GM12891 (cell line): ENCODE data around the gene HHIP.
"Not testable (repeated sequence)": the region's sequence is repeated elsewhere in the genome, so short reads cannot be mapped to it uniquely, and the experiment has no call there.

ENCODE experiments used
- DNase-seq: peaks from one replicate; pipeline ENCODE4 v3.0.0; 2011; ENCODE audit warnings: low spot score; ENCODE audit not compliant: insufficient read length
- FAIRE-seq: peaks from 2 replicates; lab custom pipeline; 2011; peaks lifted over from hg19 to GRCh38; lab: Jason Lieb, UNC
- PAX5 ChIP-seq: IDR thresholded peaks from 2 replicates; pipeline ENCODE4 v1.6.1; 2011; ENCODE audit warnings: low read length, moderate library complexity, mild to moderate bottlenecking; ENCODE audit not compliant: insufficient read depth, severe bottlenecking
- POLR2A ChIP-seq: IDR thresholded peaks from 2 replicates; pipeline ENCODE4 v1.6.1; 2011; ENCODE audit warnings: low read depth, low read length, control low read depth
- POLR2AphosphoS5 ChIP-seq: IDR thresholded peaks from 2 replicates; pipeline ENCODE4 v1.6.1; 2011; ENCODE audit warnings: low read depth, low read length, control low read depth
- POU2F2 ChIP-seq: IDR thresholded peaks from 2 replicates; pipeline ENCODE4 v1.6.1; 2011; ENCODE audit warnings: low read depth, mild to moderate bottlenecking, control low read depth, low read length, moderate library complexity
- SPI1 ChIP-seq: IDR thresholded peaks from 2 replicates; pipeline ENCODE4 v1.6.1; 2011; ENCODE audit warnings: low read depth, low read length, control low read depth
- TAF1 ChIP-seq: IDR thresholded peaks from 2 replicates; pipeline ENCODE4 v1.6.1; 2011; ENCODE audit warnings: low read depth, low read length, control low read depth

The HHIP gene

GRCh38 chr4:144787365-144788258, 141.7 kb downstream of the HHIP start:
- DNase-seq, result no peak
- peak; percentile 51 for FAIRE-seq

GRCh38 chr4:144788469-144788868, 142.5 kb downstream of the HHIP start:
- DNase-seq (no peak), FAIRE-seq (no peak)
- no peak for TF ChIP-seq POLR2A
- no peak for TF ChIP-seq PAX5
- TF ChIP-seq SPI1, result no peak
- no peak for TF ChIP-seq POLR2AphosphoS5
- no peak for TF ChIP-seq POU2F2
- TF ChIP-seq TAF1, result no peak

More at GRCh38 chr4:144787365-144788258, 141.7 kb downstream of the HHIP start:
- TF ChIP-seq SPI1, result no peak
- no peak for TF ChIP-seq TAF1
- TF ChIP-seq POU2F2, result no peak

- FAIRE-seq, DNase-seq: not testable (repeated sequence)
Observed at GRCh38 chr4:144791933-144792332, 146.0 kb downstream of the HHIP start.
